Measurements from ENCODE around the gene EMC10.
"Not testable (repeated sequence)": the region's sequence is repeated elsewhere in the genome, so short reads cannot be mapped to it uniquely, and the experiment has no call there.

EMC10 gene

DNA sequence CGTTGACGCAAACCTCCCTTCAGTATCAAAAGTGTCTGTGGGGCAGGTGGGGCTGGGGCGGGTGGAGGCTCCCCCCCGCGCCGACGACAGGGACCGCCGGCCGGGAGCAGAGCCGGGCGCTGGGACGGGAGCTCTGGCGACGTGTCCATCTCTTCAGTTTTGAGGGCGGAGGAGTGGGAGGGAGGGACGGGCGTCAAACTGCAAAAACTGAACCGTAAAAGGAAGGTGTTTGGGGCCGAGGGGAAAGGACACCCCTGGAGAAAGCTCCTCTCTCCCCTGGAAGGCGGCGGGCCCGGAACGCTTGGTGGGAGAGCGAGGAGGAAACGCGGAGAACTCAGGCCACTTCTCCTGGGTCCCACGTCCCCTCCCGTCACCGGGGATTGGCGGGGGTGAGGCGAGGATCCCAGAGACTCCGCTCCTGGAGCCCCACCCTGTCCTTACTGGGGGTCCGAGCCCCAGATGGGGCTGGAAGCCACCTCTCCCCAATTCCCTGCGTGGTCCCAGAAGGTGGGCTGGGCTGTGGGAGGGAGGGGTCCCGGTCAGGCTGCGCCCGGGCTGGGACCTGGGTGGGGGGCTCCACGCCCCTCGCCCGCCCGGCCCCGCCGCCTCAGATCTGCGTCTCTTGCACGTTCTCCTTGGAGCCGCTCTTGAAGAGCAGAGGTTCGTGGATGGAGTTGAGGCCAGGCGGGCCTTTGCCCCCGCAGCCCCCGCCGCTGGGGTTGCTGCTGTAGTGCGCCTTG is 40.8 kb downstream of the EMC10 start:
- H3K4me3 ChIP-seq (ENCODE audit: low read depth, low read length): no peak overlapping the region
- TF ChIP-seq, protein P1, sequence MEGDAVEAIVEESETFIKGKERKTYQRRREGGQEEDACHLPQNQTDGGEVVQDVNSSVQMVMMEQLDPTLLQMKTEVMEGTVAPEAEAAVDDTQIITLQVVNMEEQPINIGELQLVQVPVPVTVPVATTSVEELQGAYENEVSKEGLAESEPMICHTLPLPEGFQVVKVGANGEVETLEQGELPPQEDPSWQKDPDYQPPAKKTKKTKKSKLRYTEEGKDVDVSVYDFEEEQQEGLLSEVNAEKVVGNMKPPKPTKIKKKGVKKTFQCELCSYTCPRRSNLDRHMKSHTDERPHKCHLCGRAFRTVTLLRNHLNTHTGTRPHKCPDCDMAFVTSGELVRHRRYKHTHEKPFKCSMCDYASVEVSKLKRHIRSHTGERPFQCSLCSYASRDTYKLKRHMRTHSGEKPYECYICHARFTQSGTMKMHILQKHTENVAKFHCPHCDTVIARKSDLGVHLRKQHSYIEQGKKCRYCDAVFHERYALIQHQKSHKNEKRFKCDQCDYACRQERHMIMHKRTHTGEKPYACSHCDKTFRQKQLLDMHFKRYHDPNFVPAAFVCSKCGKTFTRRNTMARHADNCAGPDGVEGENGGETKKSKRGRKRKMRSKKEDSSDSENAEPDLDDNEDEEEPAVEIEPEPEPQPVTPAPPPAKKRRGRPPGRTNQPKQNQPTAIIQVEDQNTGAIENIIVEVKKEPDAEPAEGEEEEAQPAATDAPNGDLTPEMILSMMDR (IDR thresholded peaks at IDR 0.05; ENCODE audit: low read depth, low read length, missing control alignments): no peak
- DNase-seq (ENCODE audit: low read depth): no peak

GRCh38 chr19:50517704-50518075 is 41.4 kb downstream of the EMC10 start:
- TF ChIP-seq, protein P1 (IDR thresholded peaks at IDR 0.05; ENCODE audit: low read depth, low read length, missing control alignments): no peak
- H3K4me3 ChIP-seq (ENCODE audit: low read depth, low read length): no peak overlapping the region
- DNase-seq (ENCODE audit: low read depth): no peak

DNA sequence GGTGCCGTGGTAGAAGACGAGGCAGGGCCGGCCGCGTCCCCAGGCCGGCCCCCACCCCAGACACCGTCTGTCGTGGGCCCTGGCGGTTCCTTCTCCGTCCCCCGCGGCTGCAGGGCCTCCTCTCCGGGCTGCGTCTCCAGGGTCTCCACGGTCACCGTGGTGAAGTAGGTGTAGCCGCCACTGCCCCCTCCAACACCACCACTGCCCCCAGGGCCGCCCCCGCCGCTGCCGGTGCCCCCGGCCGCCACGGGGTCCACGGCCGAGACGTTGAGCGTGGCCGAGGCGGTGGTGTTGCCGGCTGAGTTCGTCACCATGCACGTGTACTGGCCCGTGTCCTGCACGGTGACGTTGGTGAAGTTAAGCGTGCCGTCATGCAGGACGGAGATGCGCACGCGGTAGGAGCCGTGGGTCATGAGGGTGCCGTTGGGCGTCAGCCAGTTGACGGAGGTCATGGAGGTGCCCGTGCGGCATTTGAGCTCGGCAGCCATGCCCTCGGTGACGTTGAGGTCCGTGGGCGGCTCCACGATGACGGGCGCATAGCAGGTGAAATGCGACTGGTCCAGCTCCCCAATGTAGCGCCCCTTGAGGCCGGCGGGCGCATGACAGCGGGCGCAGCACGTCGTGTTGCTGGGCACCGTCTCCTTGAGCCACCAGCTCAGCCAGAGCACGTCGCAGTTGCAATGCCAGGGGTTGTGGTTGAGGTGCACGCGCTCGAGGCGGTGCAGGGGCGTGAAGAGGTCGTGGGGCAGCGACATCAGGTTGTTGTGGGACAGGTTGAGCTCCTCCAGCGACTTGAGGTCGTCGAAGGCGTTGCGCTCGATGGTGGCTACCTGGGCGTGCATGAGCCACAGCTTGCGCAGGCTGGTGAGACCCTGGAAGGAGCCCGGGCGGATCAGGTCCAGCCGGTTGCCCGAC is 42.0 kb downstream of the EMC10 start:
- DNase-seq (ENCODE audit: low read depth): no peak
- TF ChIP-seq, protein P1 (IDR thresholded peaks at IDR 0.05; ENCODE audit: low read depth, low read length, missing control alignments): peak; percentile 22

DNA sequence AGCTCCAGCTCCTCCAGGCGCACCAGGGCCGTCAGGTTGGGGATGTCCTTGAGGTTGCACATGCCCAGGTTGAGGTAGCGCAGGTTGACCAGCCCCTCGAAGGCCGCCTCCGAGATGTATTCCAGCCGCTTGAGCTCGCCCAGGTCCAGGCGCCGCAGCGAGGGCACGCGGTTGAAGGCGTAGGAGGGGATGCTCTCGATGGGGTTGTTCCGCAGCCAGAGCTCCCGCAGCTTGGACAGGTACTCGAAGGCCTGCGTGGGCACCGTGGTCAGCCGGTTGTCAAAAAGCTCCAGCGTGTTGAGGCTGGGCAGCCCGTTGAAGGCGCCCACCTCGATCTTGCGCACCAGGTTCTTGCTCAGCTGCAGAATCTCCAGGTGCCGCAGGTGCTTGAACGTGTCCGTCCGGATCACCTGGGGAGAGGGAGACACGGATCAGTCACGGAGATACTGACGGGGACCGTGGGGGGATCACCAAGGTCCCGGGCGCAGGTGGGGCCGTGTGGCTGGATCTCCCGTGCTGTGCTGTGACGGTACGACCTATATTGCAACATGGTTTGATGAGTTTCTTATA is 42.8 kb downstream of the EMC10 start:
- no peak overlapping the region for H3K4me3 ChIP-seq (ENCODE audit: low read depth, low read length)
- TF ChIP-seq, protein P1 (IDR thresholded peaks at IDR 0.05; ENCODE audit: low read depth, low read length, missing control alignments): no peak
- DNase-seq (ENCODE audit: low read depth): no peak

More for the DNA sequence above, 42.0 kb downstream of the EMC10 start:
- H3K4me3 ChIP-seq (ENCODE audit: low read depth, low read length): no peak overlapping the region

- TF ChIP-seq, protein P1 (IDR thresholded peaks at IDR 0.05; ENCODE audit: low read depth, low read length, missing control alignments): no peak
Measured at GRCh38 chr19:50520822-50521465, 44.6 kb downstream of the EMC10 start.

GRCh38 chr19:50522881-50523280 is 46.6 kb downstream of the EMC10 start:
- DNase-seq (ENCODE audit: low read depth): no peak
- H3K4me3 ChIP-seq (ENCODE audit: low read depth, low read length): no peak overlapping the region
- TF ChIP-seq, protein P1 (IDR thresholded peaks at IDR 0.05; ENCODE audit: low read depth, low read length, missing control alignments): no peak

More at GRCh38 chr19:50520822-50521465, 44.6 kb downstream of the EMC10 start:
- no peak overlapping the region for H3K4me3 ChIP-seq (ENCODE audit: low read depth, low read length)
- DNase-seq (ENCODE audit: low read depth): no peak

GRCh38 chr19:50528052-50528451 is 51.7 kb downstream of the EMC10 start:
- DNase-seq (ENCODE audit: low read depth); H3K4me3 ChIP-seq (ENCODE audit: low read depth, low read length): not testable (repeated sequence)
